ENCODE data around the gene CNTRL.

Gene CNTRL

GRCh38 chr9:121206516-121207370 is 132.0 kb downstream of the CNTRL start:
- no peak for DNase-seq

- no peak for DNase-seq
Observed at GRCh38 chr9:121207371-121207940, 132.7 kb downstream of the CNTRL start.

GRCh38 chr9:121210536-121210935 is 135.8 kb downstream of the CNTRL start:
- no peak for DNase-seq

- DNase-seq = peak in 13 of 14 donors; percentile 15 to 86 (median 80)
Observed at GRCh38 chr9:121213136-121213806, 138.5 kb downstream of the CNTRL start.

DNA sequence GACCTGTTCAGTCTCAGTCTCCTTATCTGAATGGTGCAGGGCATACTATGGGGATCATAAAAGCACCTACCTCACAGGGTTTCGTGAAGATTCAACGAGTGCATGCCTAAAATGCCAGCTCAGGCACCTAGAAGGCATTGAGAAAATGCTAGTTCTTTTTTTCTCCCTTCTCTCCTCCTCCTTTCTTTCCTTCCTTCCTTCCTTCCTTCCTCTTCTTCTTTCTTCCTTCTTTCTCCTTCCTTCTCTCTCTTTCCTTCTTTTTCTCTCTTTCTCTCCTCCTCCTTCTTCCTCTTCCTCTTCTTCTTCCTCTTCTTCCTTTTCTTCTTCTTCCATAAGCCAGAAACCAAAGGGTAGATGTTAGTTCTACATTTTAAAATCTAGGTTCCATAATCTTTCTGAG is 139.2 kb downstream of the CNTRL start:
- DNase-seq = no peak

DNA sequence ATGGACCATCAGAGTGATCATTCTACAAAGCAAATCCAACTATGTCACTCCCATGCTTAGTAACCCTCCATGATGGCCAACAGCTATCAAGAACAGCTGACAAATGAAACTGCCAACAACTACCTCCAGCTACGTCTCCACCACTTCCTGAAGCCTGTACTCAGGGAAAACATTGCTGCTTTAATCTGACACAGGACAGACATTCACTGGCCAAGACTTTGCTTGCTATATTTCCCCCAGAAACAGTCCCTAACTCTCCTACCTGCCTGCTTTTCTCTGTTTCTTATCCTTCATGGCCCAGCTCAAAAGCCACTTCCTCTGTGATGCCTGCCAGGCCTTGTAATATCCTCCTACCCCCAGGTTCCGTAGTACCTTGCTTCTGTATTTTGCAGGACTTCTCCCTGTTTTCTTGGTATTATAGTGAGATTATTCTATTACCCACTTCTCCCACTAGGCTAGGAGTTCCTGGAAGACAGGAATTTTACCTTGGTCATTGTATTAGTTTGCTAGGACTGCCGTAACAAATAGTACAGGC is 141.6 kb downstream of the CNTRL start:
- DNase-seq = no peak

- no peak for DNase-seq
Observed at GRCh38 chr9:121217609-121218292, 143.0 kb downstream of the CNTRL start.

- DNase-seq = no peak
Observed at GRCh38 chr9:121218357-121219027, 143.7 kb downstream of the CNTRL start.

DNA sequence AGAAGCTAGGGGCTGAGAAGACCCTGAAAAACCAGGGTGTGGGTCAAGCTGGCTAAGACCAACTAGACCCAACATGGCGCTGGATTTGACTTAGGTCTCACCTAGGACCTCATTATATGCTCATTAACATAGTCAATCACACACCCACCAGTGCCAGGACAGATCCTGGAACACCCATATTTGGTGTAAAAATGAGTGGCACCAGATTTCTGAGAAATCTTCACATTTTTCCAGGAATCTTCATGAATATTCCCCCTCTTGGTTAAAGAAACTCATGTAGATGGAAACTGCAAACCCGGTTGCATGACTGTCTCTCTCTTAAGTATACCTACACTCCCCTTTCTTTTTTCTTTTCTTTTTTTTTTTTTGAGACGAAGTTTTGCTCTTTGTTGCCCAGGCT is 144.8 kb downstream of the CNTRL start:
- DNase-seq = no peak

GRCh38 chr9:121220996-121221663 is 146.4 kb downstream of the CNTRL start:
- peak in 1 of 14 donors; percentile 3 for DNase-seq

GRCh38 chr9:121221664-121222055 is 146.9 kb downstream of the CNTRL start:
- DNase-seq = no peak

- peak in 1 of 14 donors; percentile 23 for DNase-seq
Observed at GRCh38 chr9:121222524-121223171, 147.9 kb downstream of the CNTRL start.

DNA sequence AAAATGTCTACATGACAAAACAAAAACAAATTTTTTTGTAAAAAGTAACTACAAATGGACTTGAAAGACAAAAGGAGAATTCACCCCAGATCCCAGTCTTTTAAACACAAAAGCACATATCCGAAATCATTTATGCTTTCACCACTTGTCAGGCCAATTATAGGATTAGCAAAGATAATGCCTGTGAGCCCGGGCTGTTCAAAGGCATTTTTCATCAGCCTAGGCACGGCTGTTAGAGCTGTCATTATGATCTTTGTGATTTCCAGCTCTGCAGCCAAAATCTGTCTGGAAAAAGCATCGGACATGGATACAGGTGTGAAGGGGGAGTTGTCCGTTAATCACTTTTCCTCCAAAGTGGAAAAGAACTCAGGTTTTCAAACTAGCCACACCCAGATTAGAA is 150.5 kb downstream of the CNTRL start:
- DNase-seq = no peak

DNA sequence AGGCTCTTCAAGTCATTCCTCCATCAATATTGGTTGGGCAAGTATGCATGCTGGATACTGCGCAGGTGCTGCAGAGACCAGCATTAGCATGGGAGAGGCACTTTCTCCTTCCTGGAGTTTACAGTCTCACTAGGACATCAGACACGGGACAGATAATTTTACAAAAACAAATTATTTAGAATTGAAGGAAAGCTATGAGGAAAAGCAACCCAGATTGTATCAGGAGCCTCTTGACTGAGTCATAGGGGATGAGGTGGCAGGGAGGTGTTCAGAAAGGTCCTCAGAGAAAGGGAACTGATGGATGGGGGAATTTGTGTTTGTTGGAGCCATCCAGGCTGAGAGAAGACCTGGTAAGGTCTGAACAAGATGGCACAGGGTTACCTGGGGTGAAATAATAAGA is 151.4 kb downstream of the CNTRL start:
- DNase-seq = no peak
